ENCODE measurements around the gene MCU.
"Not testable (repeated sequence)": the region's sequence is repeated elsewhere in the genome, so short reads cannot be mapped to it uniquely, and the experiment has no call there.

Gene MCU

DNA sequence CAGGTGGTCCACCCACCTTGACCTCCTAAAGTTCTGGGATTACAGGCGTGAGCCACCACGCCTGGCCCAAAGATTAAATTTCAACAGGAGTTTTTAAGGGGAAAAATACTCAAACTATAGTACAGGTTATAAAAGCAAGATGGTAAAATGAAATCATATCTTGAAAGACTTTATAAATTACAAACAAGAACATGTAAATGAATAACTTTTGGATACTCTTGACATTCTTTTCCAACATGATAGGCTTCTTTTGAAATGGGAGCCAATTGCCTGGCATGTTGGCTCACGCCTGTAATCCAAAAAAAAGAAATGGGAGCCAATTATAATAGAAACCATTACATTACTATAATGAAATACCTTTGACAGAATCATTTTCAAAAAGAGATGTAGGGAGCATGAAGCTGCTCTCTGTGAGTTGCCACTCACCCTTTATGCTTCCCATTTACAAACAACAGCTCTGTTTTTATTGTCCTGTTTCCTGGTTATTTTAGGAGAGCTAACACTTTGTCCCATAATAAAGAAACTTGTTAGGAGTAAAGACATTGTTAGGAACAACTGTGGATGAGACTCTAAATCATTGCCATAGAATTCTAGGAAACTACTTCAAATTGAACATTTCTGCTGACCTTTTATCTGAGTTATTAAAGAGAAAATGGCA, 24.6 kb upstream of the MCU start:
- TF ChIP-seq, protein P1, sequence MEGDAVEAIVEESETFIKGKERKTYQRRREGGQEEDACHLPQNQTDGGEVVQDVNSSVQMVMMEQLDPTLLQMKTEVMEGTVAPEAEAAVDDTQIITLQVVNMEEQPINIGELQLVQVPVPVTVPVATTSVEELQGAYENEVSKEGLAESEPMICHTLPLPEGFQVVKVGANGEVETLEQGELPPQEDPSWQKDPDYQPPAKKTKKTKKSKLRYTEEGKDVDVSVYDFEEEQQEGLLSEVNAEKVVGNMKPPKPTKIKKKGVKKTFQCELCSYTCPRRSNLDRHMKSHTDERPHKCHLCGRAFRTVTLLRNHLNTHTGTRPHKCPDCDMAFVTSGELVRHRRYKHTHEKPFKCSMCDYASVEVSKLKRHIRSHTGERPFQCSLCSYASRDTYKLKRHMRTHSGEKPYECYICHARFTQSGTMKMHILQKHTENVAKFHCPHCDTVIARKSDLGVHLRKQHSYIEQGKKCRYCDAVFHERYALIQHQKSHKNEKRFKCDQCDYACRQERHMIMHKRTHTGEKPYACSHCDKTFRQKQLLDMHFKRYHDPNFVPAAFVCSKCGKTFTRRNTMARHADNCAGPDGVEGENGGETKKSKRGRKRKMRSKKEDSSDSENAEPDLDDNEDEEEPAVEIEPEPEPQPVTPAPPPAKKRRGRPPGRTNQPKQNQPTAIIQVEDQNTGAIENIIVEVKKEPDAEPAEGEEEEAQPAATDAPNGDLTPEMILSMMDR (conservative IDR thresholded peaks at IDR 0.05): no peak

DNA sequence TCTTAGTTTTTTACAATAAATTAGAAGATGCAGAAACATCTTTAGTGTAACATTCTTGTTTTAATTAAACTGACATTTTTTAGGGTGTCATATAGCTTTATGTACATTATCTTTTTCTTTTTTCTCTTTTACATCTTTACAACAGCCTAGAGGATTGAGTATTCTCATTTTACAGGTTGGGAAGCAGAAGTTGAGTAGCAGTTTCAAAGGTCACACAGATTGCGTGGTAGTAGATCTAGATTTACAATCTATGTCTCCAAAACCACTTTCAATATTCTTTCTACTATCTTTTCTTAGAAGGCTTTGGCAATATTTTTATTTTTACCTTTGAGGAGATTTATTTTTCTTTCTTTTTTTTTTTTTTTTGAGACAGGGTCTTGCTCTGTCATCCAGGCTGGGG, 18.7 kb upstream of the MCU start:
- H3K27ac ChIP-seq: no peak overlapping the region
- TF ChIP-seq, protein P1 (conservative IDR thresholded peaks at IDR 0.05): no peak

More for the DNA sequence above, 24.6 kb upstream of the MCU start:
- no peak overlapping the region for H3K27ac ChIP-seq

DNA sequence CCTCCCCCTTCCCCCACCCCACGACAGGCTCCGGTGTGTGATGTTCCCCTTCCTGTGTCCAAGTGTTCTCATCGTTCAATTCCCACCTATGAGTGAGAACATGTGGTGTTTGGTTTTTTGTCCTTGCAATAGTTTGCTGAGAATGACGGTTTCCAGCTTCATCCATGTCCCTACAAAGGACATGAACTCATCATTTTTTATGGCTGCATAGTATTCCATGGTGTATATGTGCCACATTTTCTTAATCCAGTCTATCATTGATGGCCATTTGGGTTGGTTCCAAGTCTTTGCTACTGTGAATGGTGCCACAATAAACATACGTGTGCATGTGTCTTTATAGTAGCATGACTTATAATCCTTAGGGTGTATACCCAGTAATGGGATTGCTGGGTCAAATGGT, 17.8 kb upstream of the MCU start:
- not testable (repeated sequence) for H3K27ac ChIP-seq

DNA sequence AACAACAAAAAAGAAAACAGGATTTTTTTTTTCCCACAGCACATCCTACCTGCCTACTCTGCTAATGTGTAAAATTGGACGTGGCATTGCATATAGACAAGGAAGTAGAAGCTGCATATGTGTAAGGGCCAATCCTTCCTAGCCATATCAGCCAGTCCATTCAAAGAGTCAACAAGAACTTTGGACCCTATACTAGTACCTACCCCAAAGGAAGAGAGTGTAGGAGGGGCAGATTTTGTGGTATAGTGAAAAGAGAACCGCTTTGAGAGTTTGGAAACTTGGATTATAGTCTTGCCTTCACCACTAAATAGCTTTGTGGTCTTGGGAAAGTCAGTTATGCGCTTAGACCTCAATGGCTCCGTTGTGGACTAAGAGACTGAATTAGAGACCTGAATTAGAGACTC, 12.1 kb upstream of the MCU start:
- H3K27ac ChIP-seq: no peak overlapping the region
- TF ChIP-seq, protein P1 (conservative IDR thresholded peaks at IDR 0.05): no peak

DNA sequence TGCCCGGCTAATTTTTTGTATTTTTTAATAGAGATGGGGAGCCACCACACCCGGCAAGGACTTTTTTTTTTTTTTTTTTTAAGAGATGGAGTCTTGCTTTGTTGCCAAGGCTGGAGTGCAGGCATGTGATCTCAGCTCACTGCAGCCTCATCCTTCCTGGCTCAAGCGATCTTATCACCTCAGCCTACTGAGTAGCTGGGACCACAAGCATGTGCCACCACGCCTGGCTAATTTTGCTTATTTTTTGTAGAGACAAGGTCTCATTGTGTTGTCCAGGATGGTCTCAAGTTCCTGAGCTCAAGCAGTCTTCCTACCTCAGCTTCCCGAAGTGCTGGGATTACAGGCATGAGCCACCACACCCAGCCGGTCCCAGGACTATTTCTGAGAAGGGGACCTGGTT, 9.3 kb upstream of the MCU start:
- TF ChIP-seq, protein P1 (conservative IDR thresholded peaks at IDR 0.05): no peak
- H3K27ac ChIP-seq: no peak overlapping the region

DNA sequence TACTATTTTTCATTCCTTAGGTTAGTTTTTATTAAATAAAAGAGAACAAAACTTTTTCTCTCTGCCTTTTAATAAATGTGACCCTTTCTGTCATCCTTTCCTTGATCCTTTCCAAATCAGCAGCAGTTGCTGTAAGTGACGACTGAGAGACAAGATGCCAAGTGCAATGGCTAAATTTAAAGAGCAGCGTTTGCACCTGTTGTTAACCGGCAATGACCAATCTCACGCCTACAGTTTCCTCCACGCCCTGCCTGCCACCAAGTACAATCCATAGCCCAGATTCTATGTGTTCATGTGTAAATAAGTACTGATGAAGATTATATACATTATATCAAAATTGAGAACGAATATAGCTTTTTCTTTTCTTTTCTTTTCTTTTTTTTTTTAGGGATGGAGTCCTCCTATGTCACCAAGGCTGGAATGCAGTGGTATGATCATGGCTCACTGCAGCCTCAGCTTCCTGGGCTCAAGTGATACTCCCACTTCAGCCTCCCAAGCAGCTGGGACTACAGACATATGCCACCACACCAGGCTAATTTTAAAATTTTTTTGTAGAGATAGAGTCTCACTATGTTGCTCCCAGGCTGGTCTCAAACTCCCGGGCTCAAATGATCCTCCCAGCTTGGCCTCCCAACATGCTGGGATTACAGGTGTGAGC, 6.5 kb upstream of the MCU start:
- TF ChIP-seq, protein P1 (conservative IDR thresholded peaks at IDR 0.05): no peak
- H3K27ac ChIP-seq: no peak overlapping the region

DNA sequence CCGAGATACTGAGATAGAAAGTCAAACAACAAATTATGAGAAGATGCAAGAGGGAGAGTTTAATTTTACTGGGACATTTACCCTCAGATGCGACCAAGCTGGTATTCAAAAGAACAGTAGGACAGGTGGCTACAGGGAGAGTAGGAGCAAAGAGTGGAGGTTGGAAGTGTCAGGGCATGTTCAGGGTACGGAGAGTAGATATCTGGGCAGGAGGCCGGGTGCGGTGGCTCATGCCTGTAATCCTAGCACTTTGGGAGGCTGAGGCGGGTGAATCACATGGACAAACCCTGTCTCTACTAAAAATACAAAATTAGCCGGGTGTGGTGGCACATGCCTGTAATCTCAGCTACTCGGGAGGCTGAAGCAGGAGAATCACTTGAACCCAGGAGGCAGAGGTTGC, 5.5 kb upstream of the MCU start:
- not testable (repeated sequence) for H3K27ac ChIP-seq

DNA sequence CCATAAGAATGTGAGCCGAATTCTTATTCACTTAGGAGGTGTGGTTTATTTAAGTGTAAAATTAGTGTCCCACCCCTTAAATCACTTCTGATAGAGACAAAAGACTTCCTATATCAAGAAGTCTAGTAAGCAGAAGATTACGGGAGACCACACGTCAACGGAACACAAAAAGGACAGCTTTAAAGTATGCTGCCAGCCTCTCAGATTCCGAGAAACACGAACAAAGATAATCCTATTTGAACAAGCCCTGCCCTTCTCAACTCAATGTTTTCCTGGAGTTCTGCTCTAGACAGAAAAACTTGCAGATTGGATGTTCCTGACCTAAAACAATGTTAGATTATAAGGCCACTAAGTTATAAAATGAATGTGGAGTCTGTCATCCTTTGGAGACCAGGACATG, 4.9 kb upstream of the MCU start:
- TF ChIP-seq, protein P1 (conservative IDR thresholded peaks at IDR 0.05): no peak
- H3K27ac ChIP-seq: no peak overlapping the region

Data from VCaP (cell line).